B cell (primary cell): Measurements from ENCODE around the gene TOGARAM1. TPM values are rescaled to one million over a fixed set of nuclear protein-coding genes. Genes with fewer than 3 reads are reported as not detected.

Experiments used
- ATAC-seq: fragments of 200-7000 bp; cut with Tn5 transposase; one replicate; pipeline ENCODE4 v1.10.0; 2021; ENCODE audit warnings: low read depth, mild to moderate bottlenecking, moderate number of reproducible peaks, moderate library complexity
- CTCF ChIA-PET: fragments of 350-600 bp; sonication (Branson Sonifier 250); formaldehyde crosslinking; loops from one replicate; lab custom pipeline; 2021; ENCODE audit warnings: antibody characterized with exemption, inconsistent platforms; lab: Charles Lee
- POLR2A ChIA-PET: fragments of 350-600 bp; sonication (Branson Sonifier 250); formaldehyde crosslinking; loops from one replicate; lab custom pipeline; 2021; ENCODE audit warnings: antibody characterized with exemption; lab: Charles Lee
- DNase-seq: peaks from one replicate; pipeline ENCODE4 v3.0.0; 2013
- H2AFZ ChIP-seq: 2 replicates; pipeline ENCODE4 v1.6.1; 2012; ENCODE audit warnings: mild to moderate bottlenecking, low read depth, low read length; ENCODE audit not compliant: insufficient read depth, poor library complexity, severe bottlenecking
- H3K27ac ChIP-seq, 2 donors: 1 replicate in 1 of 2; 2 replicates in 1 of 2; pipeline ENCODE4 v1.5.1; 2012 to 2013; ENCODE audit warnings: low read length in 2 of 2, mild to moderate bottlenecking in 2 of 2, moderate library complexity in 1 of 2
- H3K27me3 ChIP-seq, 4 experiments: fragments of 200-600 bp in 1 of 4; sonication (generic) in 1 of 4; replicated peaks in 1 of 4; 1 replicate in 2 of 4; 2 replicates in 2 of 4; pipeline versions ENCODE4 v1.6.1 to v1.7.0; 2013 to 2016; ENCODE audit warnings: low read length in 3 of 4, mild to moderate bottlenecking in 2 of 4, mixed read lengths in 1 of 4, moderate library complexity in 1 of 4; ENCODE audit not compliant: insufficient read depth in 4 of 4, control insufficient read depth in 3 of 4; ENCODE audit errors: control extremely low read depth in 1 of 4
- H3K36me3 ChIP-seq, 2 experiments: replicated peaks in 1 of 2; 1 replicate in 1 of 2; 2 replicates in 1 of 2; pipeline versions ENCODE4 v1.6.1 to v1.7.1; 2013; ENCODE audit warnings: low read length in 1 of 2; ENCODE audit not compliant: insufficient read depth in 2 of 2, control insufficient read depth in 1 of 2; ENCODE audit errors: control extremely low read depth in 1 of 2, extremely low read depth in 1 of 2
- H3K4me1 ChIP-seq, 2 donors: fragments of 200-600 bp in 1 of 2; sonication (generic) in 1 of 2; 1 replicate in 1 of 2; 2 replicates in 1 of 2; pipeline versions ENCODE4 v1.5.1 to v1.6.1; 2013 to 2017; ENCODE audit warnings: low read length in 2 of 2; ENCODE audit not compliant: control insufficient read depth in 2 of 2, insufficient read depth in 2 of 2
- H3K4me2 ChIP-seq: replicated peaks from 2 replicates; pipeline ENCODE3; 2012; ENCODE audit warnings: mild to moderate bottlenecking, low read depth, low read length; ENCODE audit not compliant: poor library complexity, severe bottlenecking
- H3K4me3 ChIP-seq, 5 experiments: fragments of 200-600 bp in 1 of 5; sonication (generic) in 1 of 5; 1 replicate in 3 of 5; 2 replicates in 2 of 5; pipeline versions ENCODE4 v1.5.1 to v1.7.0; 2011 to 2016; ENCODE audit warnings: low read length in 4 of 5, mild to moderate bottlenecking in 4 of 5, low read depth in 2 of 5, control low read depth in 1 of 5, moderate library complexity in 1 of 5; ENCODE audit not compliant: insufficient read depth in 1 of 5; ENCODE audit errors: control extremely low read depth in 1 of 5, extremely low read depth in 1 of 5
- H3K79me2 ChIP-seq: fragments of 200-600 bp; sonication (generic); one replicate; pipeline ENCODE4 v1.6.0; 2016; ENCODE audit warnings: low read length; ENCODE audit not compliant: control insufficient read depth, insufficient read depth
- H3K9ac ChIP-seq: fragments of 200-600 bp; sonication (generic); 2 replicates; pipeline ENCODE4 v1.6.1; 2017; ENCODE audit warnings: mild to moderate bottlenecking, low read length, moderate library complexity
- H3K9me3 ChIP-seq, 3 donors: one replicate each; pipeline versions ENCODE4 v1.6.1 to v1.7.1; 2013; ENCODE audit warnings: low read length in 2 of 3; ENCODE audit not compliant: control insufficient read depth in 2 of 3, insufficient read depth in 1 of 3; ENCODE audit errors: control extremely low read depth in 1 of 3
- H4K20me1 ChIP-seq: 2 replicates; pipeline ENCODE4 v1.6.0; 2012; ENCODE audit warnings: mild to moderate bottlenecking, low read length; ENCODE audit not compliant: insufficient read depth, control insufficient read depth, poor library complexity, severe bottlenecking
- H3K27ac Mint-ChIP-seq: one replicate; pipeline ENCODE4 v1.8.0; 2021; ENCODE audit warnings: mixed read lengths
- H3K27me3 Mint-ChIP-seq: one replicate; pipeline ENCODE4 v1.8.0; 2021; ENCODE audit warnings: mixed read lengths
- H3K4me1 Mint-ChIP-seq: one replicate; pipeline ENCODE4 v1.8.0; 2021; ENCODE audit warnings: mixed read lengths
- H3K4me3 Mint-ChIP-seq: one replicate; pipeline ENCODE4 v1.8.0; 2021; ENCODE audit warnings: mixed read lengths
- H3K9me3 Mint-ChIP-seq: one replicate; pipeline ENCODE4 v1.8.0; 2022; ENCODE audit warnings: mixed read lengths; ENCODE audit not compliant: insufficient read depth
- EZH2 ChIP-seq: IDR thresholded peaks from 2 replicates; pipeline ENCODE4 v1.6.1; 2012; ENCODE audit warnings: borderline replicate concordance, low read depth, mild to moderate bottlenecking, moderate library complexity, low read length; ENCODE audit not compliant: insufficient read depth, poor library complexity, severe bottlenecking
- WGBS: methylation state at CpG from one replicate; pipeline ENCODE4 v1.1.5; 2013; ENCODE audit warnings: missing lambda C conversion rate; ENCODE audit not compliant: insufficient coverage; 5-methylcytosine and 5-hydroxymethylcytosine counted together
- intact Hi-C: fragments of 100-400 bp; cut with micrococcal nuclease; formaldehyde crosslinking; loops from one replicate; pipeline ENCODE4 v1.10.0; 2022
- polyA plus RNA-seq: library from polyadenylated mRNA; depleted of rRNA; stranded (reverse); fragments of >200 nt; gene quantifications from 2 replicates; pipeline ENCODE4 v1.2.3, GENCODE V29; 2012
- total RNA-seq, 2 donors: library from RNA; stranded (reverse); fragments of 120-200 nt in 1 of 2; gene quantifications; 1 replicate in 1 of 2; 2 replicates in 1 of 2; pipeline versions ENCODE4 v1.2.3 to v1.2.4, GENCODE V29; 2013 to 2022
- TF ChIP-seq, protein P1 (sequence below): fragments of 200-600 bp; IDR thresholded peaks from one replicate; pipeline ENCODE4 v1.8.0; 2022; ENCODE audit warnings: antibody characterized with exemption, mild to moderate bottlenecking

TOGARAM1 gene
- total and polyA plus RNA-seq, 2 donors (not counting 1 experiment from before 2014, with no cell fraction given), result 3.4 to 23.9 TPM

DNA sequence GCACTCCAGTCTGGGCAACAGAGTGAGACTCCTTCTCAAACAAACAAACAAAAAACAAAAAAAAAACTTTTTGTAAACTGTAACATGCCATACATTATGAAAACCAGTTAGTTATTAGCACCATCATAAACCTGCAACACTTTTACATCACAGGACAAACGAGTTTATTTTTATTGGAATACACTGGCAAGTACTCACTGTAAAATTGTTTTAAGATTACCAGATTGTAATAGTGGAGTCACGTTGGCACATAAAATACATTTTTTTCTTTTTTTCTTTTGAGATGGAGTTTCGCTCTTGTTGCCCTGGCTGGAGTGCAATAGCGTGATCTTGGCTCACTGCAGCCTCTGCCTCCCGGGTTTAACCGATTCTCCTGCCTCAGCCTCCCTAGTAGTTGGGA, 156.6 kb downstream of the TOGARAM1 start:
- no peak for TF ChIP-seq EZH2
- WGBS, result 100% methylated on average over 4 of the region's 6 CpGs
- Mint-ChIP-seq H3K27ac (no peak overlapping the region), H3K4me3 (no peak overlapping the region), H3K27me3 (no peaks in the 10 kb centered on the region), H3K9me3 (peaks cover 2% of the 10 kb centered on the region), H3K4me1 (no peaks in the 10 kb centered on the region)
- no peaks in the 10 kb centered on the region for H3K9me3 ChIP-seq
- H3K4me1 ChIP-seq, result no peaks in the 10 kb centered on the region
- intact Hi-C loops, result no loop called here
- H3K79me2 ChIP-seq, result no peaks in the 10 kb centered on the region
- no peaks in the 10 kb centered on the region for H4K20me1 ChIP-seq
- H2AFZ ChIP-seq, result no peak overlapping the region
- POLR2A ChIA-PET, result no interaction called here
- CTCF ChIA-PET, result interaction anchor here (1.9 kb wide), 1 partner anchor 150 kb away, joined by 8 read pairs; no protein-coding TSS in a partner anchor
- no peak for DNase-seq
- H3K36me3 ChIP-seq, result peaks cover 18 to 51% of the 10 kb centered on the region in 2 experiments
- ATAC-seq, result no peak
- no peak overlapping the region for H3K27ac ChIP-seq
- no peak overlapping the region for H3K4me2 ChIP-seq
- no peak overlapping the region for H3K4me3 ChIP-seq
- H3K9ac ChIP-seq, result no peak overlapping the region
- no peaks in the 10 kb centered on the region for H3K27me3 ChIP-seq

DNA sequence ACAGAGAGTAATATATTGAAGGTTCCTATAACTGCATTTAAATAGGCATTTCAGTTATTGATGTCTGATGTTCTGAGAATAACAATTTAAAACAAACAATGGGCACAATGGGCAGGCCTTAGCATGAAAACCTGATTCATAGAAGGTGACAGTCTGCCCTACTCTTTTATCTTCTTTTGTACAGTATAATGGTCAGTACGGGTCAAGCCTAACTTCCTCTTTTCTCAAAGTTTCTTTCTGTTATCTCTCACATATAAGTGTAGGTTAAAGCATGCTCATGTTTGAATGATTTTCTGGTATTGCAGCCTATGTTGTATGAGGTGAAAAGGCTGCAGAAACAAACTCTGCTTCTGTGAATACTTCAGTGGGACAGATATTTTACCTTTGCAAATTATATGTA, 158.1 kb downstream of the TOGARAM1 start:
- no peak overlapping the region for H3K4me3 Mint-ChIP-seq
- Histone ChIP-seq H3K4me1 (no peaks in the 10 kb centered on the region), H3K9ac (no peak overlapping the region), H3K9me3 (no peaks in the 10 kb centered on the region), H4K20me1 (no peaks in the 10 kb centered on the region), H2AFZ (no peak overlapping the region), H3K79me2 (no peaks in the 10 kb centered on the region), H3K4me3 (no peak overlapping the region), H3K4me2 (no peak overlapping the region), H3K27me3 (no peaks in the 10 kb centered on the region), H3K27ac (no peak overlapping the region), H3K36me3 (peaks cover 14 to 37% of the 10 kb centered on the region in 2 experiments)
- CTCF ChIA-PET, result no interaction called here
- H3K4me1 Mint-ChIP-seq, result no peaks in the 10 kb centered on the region
- no CpG with 5 or more reads among the region's 1 CpG for WGBS
- ATAC-seq (no peak), DNase-seq (no peak)
- POLR2A ChIA-PET, result no interaction called here
- peaks cover 2% of the 10 kb centered on the region for H3K9me3 Mint-ChIP-seq
- TF ChIP-seq, protein P1, sequence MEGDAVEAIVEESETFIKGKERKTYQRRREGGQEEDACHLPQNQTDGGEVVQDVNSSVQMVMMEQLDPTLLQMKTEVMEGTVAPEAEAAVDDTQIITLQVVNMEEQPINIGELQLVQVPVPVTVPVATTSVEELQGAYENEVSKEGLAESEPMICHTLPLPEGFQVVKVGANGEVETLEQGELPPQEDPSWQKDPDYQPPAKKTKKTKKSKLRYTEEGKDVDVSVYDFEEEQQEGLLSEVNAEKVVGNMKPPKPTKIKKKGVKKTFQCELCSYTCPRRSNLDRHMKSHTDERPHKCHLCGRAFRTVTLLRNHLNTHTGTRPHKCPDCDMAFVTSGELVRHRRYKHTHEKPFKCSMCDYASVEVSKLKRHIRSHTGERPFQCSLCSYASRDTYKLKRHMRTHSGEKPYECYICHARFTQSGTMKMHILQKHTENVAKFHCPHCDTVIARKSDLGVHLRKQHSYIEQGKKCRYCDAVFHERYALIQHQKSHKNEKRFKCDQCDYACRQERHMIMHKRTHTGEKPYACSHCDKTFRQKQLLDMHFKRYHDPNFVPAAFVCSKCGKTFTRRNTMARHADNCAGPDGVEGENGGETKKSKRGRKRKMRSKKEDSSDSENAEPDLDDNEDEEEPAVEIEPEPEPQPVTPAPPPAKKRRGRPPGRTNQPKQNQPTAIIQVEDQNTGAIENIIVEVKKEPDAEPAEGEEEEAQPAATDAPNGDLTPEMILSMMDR, result no peak
- no peak for TF ChIP-seq EZH2
- H3K27me3 Mint-ChIP-seq, result no peaks in the 10 kb centered on the region
- intact Hi-C loops, result no loop called here
- H3K27ac Mint-ChIP-seq, result no peak overlapping the region
